D721Med (cell line): Measurements from ENCODE around the gene HOXB9.

ENCODE experiments used
- DNase-seq: peaks from one replicate; pipeline ENCODE4 v3.0.0; 2011; ENCODE audit warnings: low spot score; ENCODE audit not compliant: insufficient read length
- FAIRE-seq: peaks from 2 replicates; lab custom pipeline; 2011; peaks lifted over from hg19 to GRCh38; lab: Jason Lieb, UNC
- CTCF ChIP-seq: IDR thresholded peaks from 2 replicates; pipeline ENCODE4 v1.5.1; 2012; ENCODE audit warnings: mild to moderate bottlenecking, control low read depth; ENCODE audit not compliant: insufficient read depth; ENCODE audit errors: missing control alignments

Gene HOXB9

DNA sequence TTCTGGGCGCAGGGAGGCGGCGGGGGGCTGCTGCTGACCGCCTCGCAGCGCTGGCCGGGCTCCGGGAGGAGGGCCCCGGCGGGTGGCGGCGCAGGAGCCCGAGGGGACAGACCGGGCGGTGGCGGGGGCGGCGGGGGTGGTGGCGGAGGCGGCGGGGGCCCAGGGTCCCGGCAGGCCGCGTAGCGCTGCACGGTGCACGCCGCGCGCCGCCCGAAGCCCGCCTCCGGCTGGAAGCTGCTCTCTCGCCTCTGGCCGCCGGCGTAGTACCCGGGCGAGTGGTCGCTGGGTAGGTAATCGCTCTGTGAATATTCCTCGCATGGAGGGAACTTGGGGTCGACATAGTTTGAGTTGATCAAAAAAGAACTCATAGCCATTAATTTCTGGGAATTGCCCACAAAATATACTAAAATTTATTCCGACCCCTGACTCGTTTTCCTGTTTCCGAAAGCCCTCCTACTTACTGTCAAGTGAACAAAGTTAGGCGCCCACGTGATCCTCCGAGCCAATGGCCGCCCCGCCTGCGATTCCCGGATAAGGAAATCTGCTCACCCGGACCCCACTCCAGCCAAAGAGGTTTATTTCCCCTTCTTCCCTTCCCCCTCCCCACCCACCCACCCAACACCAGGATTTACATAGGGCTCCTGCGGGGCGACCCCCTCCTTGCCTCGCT lies 48.1 kb downstream of the HOXB9 start, which contains the start of gene HOXB4:
TSS of gene HOXB4 (minus strand) at position 405 of the 670 bp plus-strand sequence. CDS start at position 374, 31 bp downstream.
- no peak for TF ChIP-seq CTCF
- DNase-seq (no peak), FAIRE-seq (no peak)

- no peak for TF ChIP-seq CTCF
- no peak for FAIRE-seq
- no peak for DNase-seq
Measured at GRCh38 chr17:48577330-48577945, 48.7 kb downstream of the HOXB9 start.

- DNase-seq (no peak), FAIRE-seq (no peak)
- TF ChIP-seq CTCF = no peak
Measured at GRCh38 chr17:48576479-48577309, 49.5 kb downstream of the HOXB9 start.

- no peak for TF ChIP-seq CTCF
- no peak for FAIRE-seq
- no peak for DNase-seq
Measured at GRCh38 chr17:48575673-48576478, 50.3 kb downstream of the HOXB9 start.

DNA sequence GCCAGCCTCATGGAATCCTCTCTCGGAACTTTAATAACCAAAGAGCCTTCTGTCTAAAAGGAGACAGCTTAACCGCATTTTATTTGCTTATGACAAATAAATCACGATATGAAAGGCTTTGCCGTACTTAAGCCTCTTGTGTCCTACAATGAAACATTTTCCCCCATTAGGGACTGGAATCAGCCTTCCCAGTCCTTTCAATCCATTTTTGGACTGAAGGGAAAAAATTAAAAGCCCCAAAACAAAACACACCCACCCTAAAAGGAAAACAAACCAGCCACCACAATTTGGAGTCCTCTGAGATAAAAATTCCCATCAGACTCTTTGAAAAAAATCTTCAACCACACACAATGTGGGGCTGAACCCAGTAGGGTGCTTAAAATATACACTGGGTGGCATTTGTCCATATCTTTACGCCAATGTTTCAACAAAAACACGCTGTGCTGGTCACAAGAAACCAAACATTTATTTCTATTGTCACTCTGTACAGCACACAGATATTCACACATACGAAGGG lies 51.0 kb downstream of the HOXB9 start:
- DNase-seq (no peak), FAIRE-seq (no peak)
- no peak for TF ChIP-seq CTCF

DNA sequence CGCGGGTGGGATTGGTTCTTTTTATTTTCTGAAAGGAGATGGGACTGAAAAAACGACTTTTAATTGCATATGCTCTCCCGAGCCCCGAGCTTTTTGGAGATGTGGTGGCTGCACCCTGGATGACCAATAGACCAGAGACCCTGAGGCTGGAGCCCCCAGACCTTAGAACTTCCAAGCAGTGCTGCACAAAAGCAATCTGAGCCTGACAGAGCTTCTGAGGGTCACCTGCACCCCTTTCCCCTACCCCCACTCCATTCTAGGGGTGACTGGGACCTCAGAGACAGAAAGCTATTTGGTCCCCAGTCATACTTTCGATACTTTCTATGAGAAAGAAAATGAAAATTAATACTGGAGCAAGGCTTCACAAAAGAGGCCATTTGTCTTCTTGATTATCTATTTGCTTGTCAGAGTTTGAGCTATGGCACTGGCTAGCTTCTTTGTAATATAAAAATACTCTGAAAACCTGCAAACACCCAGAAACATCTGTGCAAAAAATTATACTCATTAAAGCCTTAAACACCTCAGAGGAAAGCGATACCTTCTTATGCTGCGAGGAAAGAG lies 51.6 kb downstream of the HOXB9 start:
- DNase-seq (no peak), FAIRE-seq (no peak)
- TF ChIP-seq CTCF = no peak
